Measurements from ENCODE around the gene TFB1M.

DNA sequence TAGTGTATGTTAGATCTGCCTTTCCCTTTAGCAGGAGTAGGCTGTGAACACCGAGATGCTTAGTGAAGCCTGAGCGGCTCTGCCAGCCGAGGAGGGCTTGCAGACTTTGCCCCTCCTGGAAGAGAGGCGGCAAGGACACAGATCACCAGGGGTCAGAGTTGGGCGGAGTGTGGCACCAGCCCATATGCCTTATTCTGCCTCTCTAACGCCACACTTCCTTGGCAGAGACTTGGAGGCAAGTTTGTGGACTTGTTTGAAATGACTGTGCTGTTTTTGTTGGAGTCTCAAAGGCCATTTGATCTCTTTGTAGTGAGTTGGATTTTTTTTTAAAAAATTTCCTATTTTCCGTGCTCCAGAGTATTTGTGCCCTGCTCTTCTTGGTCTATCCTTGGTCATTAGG, 95.0 kb downstream of the TFB1M start:
- TF ChIP-seq, protein P1, sequence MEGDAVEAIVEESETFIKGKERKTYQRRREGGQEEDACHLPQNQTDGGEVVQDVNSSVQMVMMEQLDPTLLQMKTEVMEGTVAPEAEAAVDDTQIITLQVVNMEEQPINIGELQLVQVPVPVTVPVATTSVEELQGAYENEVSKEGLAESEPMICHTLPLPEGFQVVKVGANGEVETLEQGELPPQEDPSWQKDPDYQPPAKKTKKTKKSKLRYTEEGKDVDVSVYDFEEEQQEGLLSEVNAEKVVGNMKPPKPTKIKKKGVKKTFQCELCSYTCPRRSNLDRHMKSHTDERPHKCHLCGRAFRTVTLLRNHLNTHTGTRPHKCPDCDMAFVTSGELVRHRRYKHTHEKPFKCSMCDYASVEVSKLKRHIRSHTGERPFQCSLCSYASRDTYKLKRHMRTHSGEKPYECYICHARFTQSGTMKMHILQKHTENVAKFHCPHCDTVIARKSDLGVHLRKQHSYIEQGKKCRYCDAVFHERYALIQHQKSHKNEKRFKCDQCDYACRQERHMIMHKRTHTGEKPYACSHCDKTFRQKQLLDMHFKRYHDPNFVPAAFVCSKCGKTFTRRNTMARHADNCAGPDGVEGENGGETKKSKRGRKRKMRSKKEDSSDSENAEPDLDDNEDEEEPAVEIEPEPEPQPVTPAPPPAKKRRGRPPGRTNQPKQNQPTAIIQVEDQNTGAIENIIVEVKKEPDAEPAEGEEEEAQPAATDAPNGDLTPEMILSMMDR (IDR thresholded peaks at IDR 0.05), result no peak
- no peak for TF ChIP-seq POLR2A (IDR thresholded peaks at IDR 0.05)
